Measurements from ENCODE around the gene HBA1.
"Not testable (repeated sequence)": the region's sequence is repeated elsewhere in the genome, so short reads cannot be mapped to it uniquely, and the experiment has no call there.

HBA1 gene

DNA sequence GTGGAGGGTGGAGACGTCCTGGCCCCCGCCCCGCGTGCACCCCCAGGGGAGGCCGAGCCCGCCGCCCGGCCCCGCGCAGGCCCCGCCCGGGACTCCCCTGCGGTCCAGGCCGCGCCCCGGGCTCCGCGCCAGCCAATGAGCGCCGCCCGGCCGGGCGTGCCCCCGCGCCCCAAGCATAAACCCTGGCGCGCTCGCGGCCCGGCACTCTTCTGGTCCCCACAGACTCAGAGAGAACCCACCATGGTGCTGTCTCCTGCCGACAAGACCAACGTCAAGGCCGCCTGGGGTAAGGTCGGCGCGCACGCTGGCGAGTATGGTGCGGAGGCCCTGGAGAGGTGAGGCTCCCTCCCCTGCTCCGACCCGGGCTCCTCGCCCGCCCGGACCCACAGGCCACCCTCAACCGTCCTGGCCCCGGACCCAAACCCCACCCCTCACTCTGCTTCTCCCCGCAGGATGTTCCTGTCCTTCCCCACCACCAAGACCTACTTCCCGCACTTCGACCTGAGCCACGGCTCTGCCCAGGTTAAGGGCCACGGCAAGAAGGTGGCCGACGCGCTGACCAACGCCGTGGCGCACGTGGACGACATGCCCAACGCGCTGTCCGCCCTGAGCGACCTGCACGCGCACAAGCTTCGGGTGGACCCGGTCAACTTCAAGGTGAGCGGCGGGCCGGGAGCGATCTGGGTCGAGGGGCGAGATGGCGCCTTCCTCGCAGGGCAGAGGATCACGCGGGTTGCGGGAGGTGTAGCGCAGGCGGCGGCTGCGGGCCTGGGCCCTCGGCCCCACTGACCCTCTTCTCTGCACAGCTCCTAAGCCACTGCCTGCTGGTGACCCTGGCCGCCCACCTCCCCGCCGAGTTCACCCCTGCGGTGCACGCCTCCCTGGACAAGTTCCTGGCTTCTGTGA, at the start of gene HBA1:
HBA1 (plus strand) TSS at position 204 of the 906 bp plus-strand sequence; CDS start at position 241, 37 bp downstream.
- FAIRE-seq: not testable (repeated sequence)

DNA sequence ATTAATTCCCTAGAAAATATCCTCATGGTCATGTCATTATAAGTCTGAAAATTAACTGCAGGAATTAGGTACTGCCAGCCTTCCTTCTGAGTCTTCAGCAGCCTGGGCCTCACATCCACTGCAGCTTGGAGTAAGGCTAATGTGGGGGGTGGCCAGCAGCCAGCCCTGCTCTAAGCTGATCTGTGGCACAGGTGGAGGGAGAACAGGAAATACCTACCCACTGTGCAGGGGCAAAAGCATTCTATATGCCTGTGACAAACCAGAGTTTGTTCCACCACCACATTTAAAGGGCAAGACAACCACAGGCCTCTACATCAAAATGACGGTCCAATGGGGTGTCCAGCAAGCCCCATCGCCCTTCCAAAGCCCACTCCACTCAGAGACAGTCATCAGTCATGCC, 47.4 kb upstream of the HBA1 start:
- no peak for FAIRE-seq

DNA sequence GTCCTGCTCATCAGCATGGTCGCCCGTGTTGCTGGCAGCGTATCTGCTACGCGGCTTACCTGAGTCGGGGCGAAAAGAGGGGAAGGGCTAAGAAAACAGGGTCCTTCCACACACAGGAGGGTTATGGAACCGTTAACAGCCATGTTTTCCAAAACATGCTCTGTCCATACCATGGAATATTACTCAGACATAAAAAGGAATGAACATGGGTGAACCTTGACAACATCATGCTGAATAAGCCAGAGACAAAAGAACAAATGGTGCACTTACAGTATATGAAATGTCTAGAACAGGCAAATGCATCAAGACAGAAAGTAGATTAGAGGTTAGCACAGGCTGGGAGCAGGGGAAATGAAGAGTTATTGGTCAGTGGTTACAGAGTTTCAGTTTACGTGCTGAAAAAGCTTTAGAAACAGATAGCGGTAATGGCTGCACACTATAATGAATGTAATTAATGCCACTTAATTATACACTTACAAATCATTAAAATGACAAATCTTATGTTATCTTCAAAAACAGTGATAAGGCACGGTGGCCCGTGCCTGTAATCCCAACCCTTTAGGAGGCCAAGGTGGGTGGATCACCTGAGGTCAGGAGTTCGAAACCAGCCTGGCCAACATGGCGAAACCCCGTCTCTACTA, 45.8 kb upstream of the HBA1 start:
- FAIRE-seq: no peak

DNA sequence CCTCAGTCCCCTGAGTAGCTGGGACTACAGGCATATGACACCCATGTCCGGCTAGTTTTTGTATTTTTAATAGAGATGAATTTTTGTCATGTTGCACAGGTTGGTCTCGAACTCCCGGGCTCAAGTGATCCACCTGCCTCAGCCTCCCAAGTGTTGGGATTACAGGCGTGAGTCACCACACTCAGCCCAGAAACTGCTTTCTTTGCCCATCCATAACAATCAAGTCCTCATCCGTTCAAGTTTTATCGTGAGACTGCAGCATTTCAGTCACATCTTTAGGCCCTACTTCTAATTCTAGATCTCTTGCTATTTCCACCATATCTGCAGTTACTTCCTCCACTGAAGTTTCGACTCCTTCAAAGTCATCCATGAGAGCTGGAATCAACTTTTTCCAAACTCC, 44.4 kb upstream of the HBA1 start:
- no peak for FAIRE-seq

DNA sequence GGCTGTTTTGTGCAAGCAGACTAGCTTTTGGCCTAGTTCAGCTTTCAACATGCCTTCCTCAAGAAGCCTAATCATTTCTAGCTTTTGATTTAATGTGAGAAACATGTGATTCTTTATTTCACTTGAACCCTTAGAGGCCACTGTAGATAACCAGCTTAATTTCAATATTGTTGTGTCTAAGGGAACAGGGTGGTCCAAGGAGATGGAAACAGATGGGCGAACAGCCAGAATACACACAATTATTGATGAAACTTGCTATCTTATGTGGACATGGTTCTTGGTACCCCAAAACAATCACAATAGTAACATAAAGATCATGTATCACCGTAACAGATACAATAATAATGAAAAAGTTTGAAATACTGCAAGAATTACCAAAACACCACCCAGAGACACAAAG, 42.8 kb upstream of the HBA1 start:
- no peak for FAIRE-seq

DNA sequence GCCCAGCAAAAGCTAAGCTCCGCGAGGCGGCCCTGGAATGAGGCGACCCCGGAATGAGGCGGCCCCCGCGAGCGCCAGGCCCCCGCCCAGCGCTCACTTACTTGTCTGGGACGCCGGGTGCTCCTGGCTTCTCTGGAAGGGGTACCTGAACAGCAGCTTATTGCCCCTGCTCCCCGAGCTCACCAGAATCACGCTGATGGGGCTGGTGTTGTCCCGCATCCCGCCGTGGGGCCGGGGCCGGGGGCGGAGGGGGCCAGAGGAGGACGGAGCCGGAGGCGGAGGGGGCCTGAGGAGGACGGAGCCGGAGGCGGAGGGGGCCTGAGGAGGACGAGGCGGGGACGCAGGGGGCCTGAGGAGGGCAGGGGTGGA, 38.4 kb upstream of the HBA1 start:
- FAIRE-seq: no peak

DNA sequence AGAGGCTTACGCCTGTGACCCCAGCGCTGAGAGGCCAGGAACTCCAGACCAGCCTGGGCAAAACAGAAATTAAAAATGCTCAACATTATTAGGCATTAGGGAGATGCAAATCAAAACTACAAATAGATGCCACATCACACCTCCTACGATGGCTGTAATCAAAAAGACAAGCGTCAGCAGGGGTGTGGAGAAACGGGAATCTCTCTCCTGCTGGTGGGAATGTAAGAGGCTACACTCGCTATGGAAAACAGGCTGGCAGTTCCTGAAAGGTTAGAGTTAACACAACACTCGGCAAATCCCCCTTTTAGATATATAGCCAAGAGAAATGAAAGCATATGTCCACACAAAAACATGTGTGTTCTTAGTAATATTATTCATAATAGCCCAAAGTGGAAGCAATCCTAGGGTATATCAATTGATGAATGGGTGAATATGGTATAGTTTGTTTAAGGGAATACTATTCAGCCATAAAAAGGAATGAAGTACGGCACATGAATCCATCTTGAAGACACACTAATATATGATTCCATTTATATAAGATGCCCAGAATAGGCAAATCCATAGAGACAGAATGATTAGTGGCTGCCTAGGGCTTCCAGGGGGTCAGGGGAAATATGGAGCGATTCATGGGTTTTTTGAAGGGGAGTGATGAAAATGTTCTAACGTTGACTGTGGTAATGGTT, 36.2 kb upstream of the HBA1 start:
- no peak for FAIRE-seq

DNA sequence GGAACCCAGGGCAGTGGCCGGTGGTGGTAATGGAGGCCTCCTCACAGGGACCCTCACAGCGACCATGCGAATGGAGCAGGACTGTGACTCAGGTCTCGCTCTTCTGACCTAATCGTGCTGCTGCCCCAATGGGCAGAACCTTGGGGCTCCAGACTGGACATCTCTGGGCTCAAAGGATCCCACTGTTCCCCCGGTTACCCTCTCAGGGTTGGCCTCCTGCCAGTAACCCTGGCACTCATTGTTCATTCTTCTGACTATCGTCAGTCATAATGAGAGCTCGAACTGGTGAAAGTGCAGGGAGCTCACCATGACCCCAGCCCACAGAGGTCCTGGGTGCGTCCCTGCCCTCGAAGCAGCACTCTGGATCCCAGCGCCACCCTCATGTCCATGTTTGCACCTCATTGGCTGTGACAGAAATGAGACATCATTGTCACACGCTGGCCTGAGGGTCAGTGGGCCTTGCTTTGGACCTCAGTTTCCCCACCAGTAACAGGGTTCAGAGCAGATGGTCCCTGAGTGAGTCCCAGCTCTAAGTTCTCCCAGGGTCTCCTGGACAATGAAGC, 34.0 kb upstream of the HBA1 start:
- no peak for FAIRE-seq

DNA sequence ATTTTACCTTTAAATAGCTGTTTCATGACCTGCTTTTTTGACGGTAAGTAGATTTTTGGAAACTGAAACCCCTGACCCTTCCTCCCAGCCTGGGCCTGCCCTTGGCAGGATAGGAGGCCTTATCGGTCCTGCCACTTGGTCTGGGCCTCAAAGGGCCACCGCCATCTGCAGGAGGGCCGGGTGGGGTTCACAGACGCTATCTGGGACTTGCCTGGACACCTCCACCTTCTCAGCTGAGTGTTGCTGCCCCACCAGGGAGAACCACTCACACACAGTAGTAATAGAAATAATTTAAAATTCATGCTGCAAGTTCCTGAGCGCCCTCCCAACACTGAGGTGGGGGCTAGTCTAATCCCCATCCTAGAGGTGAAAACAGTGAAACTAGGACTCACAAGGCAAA, 33.4 kb upstream of the HBA1 start:
- FAIRE-seq: no peak

DNA sequence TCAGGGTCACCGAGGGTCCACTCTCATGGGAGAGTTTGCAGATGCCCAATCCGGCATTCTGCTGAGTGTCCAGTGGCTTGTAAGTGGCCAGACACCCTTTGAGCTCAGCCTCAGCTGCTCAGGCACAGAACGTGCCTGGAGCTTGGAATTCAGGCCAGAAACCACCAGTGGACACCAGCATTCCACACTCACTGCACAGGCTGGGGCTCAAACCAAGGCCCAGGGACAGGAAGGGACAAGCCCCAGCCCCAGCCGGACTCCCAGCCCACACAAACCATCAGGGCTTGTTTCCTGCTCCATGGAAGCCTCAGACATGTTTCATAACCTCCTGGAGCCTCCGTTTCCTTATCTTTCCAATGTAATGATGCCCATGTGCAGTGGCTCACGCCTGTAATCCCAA, 33.0 kb upstream of the HBA1 start:
- FAIRE-seq: no peak

DNA sequence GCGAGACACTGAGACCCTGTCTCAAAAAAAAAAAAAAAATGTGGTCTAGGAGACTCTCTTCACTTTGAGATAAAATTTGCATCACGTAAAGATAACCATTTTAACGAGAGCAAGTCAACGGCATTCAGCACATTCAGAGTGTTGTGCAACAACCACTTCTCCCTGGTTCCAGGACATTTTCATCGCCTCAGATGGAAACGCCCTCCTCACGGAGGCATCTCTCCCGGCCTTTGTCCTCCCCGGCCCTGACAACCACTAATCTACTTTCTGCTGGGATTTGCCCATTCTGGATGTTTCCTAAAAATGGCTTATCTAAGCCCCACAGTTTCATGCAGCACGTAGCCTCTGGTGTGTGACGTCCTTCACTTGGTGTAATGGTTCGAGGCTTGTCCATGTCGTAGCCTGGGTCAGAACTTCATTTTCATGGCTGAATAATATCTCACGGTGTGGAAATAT, 31.7 kb upstream of the HBA1 start:
- no peak for FAIRE-seq

DNA sequence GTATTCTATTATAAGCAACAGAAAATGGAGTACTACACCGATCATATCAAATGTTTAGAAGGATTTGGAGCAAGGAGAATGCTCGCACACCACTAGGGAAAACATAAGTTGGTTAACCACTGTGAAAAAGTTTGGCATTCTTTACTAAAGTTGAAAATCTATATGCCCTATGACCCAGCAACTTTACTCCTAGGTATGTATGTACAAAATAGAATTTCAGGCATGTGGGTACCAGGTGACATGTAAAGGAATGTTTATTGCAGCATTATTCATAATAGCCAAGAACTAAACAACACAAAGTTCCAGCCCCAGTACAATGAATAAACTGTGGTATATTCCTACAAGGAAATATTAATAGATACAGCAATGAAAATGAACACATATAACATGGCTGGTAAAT, 29.8 kb upstream of the HBA1 start:
- no peak for FAIRE-seq

DNA sequence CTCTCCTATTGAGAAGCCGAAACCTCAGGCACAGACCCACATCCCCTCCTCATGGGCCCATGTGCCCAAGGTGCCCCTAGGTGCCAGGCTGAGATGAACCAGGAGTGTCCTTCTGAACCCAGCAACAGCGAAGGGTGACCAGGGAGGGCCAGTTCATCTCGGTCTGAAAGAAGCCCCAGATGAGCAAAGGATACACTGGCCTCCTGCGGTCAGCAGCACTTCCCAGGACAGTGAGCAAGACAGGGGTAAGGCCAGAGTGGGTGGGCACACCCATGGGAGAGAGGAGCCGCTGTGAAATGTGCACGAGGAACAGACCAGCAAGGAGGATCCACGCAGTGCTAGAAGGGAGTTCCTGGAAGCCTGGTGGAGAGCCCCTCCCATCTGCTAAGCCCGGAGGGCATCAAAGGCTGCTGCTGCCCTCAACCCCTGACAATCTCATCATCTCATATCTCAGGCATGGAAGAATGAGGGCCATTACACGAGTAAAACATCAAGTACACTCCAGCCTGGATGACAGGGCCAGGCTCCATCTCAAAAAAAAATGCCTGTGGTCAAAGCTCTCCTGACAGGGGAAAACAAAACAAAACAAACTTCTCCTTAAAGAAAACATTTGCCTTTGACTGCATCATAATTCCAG, 27.3 kb upstream of the HBA1 start:
- FAIRE-seq: no peak

DNA sequence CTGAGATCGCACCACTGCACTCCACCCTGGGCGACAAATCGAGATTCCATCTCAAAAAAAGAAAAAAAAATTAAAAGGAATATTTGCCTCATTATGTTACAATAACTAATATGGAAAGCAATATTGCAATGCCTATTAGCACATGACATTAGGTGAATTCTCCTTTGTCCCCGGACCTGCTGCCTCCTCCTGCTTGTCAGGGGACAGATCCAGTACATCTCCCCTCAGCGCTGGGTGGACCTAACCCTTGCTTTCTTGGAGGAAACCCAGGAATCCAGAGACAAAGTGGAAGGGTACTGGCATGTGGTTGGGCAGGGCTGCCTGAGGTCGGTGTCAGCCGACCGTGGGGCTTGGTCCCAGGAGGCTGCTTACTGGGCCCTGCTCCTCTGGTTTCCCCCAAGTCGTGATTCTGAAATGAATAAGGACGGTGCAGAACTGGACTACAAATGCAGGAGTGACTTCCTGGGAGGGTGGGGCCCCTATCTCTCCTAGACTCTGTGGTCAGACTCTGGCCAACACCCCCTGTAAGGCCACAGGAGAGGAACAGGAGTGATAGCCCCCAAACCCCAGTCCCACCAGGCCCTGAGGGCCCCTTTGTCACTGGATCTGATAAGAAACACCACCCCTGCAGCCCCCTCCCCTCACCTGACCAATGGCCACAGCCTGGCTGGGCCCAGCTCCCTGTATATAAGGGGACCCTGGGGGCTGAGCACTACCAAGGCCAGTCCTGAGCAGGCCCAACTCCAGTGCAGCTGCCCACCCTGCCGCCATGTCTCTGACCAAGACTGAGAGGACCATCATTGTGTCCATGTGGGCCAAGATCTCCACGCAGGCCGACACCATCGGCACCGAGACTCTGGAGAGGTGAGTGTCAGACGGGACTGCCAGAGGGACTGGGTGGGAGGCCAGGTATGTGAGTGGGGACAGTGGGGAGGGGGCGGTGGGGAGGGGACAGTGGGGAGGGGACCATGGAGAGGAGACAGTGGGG, 24.0 kb upstream of the HBA1 start, which contains the start of gene HBZ:
HBZ (plus strand) TSS at position 504 of the 988 bp plus-strand sequence; CDS start at position 770, 266 bp downstream.
- no peak for FAIRE-seq

DNA sequence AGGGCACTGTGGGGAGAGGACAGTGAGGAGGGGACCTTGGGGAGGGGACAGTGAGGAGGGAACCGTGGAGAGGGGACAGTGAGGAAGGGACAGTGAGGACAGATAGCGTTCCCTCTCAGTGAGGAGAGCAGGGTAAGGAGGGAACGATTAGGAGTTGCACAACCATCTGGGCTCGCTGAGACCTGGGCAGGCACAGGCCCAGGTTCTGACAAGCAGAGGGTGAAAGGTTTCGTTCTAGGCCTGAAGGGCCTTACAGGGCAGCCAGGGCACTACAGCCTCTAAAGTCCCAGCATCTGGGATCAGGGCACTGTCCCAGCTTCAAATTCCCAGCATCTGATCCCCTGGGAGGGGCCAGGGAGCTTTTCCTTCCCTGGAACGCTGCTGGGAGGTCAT, 23.4 kb upstream of the HBA1 start:
- not testable (repeated sequence) for FAIRE-seq

DNA sequence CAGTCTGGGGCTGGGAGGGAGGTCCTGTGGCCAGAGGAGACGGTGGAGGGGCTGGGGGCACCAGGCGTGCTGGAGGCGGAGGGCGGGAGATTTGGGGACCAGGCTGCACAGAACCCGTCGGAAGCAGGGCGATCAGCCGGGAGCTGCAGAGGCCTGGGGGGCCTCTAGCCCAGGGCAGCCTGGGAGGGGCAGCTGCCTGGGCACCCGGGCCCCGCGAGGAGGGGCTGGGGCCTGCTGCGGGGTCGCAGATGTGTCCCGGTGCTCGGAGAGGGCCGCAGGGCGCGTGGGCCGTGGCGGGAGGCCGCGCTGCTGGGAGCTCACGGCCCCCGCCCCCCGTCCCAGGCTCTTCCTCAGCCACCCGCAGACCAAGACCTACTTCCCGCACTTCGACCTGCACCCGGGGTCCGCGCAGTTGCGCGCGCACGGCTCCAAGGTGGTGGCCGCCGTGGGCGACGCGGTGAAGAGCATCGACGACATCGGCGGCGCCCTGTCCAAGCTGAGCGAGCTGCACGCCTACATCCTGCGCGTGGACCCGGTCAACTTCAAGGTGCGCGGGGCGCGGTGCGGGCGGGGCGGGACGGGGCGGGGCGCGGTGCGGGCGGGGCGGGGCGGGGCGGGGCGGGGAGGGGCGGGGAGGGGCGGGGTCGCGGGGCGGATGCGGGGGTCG, 22.8 kb upstream of the HBA1 start:
- not testable (repeated sequence) for FAIRE-seq

DNA sequence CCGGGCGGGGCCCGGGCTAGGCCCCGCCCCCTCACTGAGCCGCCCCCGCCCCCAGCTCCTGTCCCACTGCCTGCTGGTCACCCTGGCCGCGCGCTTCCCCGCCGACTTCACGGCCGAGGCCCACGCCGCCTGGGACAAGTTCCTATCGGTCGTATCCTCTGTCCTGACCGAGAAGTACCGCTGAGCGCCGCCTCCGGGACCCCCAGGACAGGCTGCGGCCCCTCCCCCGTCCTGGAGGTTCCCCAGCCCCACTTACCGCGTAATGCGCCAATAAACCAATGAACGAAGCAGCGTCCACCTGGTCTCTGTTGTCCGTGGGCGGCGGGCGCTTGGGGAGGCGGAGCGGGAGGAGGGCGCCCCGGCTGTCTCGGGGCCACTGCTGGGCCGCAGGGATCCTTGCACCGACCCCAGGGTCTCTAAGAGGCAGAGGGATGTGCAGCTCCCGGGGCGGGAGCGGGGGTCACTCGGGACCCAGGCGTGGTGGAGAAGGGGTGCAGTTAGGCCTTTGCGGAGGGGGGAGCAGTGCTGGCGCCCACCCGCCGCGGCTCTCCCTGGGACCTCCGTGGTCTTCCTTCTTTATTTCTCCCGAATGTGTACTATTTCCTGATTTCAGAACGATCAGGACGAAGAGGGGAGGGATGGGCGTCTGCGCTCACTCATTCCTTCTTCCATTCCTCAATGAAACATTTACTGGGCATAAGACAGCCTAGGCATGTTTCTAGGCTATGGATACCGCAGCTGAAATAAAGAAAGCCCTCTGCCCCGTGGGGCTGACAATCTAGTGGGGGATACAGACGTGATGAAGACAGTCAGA, 22.1 kb upstream of the HBA1 start:
- FAIRE-seq: no peak

DNA sequence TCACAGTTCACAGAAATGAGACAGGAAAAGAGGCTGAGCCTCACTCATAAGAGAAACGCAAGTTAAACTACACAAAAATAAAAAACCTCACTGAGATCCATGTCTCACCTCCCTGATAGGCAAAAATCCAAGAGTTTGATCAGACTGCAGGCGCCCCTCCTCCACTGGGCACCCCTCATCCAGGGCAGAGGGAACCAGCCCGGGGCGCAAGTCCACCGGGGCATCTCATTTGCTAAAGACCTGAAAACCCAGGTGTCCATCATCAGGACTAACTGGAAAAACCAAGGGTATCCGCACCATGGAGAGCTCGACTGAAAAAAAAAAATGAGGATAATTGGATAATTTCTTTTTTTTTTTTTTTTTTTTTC, 21.5 kb upstream of the HBA1 start:
- FAIRE-seq: no peak

DNA sequence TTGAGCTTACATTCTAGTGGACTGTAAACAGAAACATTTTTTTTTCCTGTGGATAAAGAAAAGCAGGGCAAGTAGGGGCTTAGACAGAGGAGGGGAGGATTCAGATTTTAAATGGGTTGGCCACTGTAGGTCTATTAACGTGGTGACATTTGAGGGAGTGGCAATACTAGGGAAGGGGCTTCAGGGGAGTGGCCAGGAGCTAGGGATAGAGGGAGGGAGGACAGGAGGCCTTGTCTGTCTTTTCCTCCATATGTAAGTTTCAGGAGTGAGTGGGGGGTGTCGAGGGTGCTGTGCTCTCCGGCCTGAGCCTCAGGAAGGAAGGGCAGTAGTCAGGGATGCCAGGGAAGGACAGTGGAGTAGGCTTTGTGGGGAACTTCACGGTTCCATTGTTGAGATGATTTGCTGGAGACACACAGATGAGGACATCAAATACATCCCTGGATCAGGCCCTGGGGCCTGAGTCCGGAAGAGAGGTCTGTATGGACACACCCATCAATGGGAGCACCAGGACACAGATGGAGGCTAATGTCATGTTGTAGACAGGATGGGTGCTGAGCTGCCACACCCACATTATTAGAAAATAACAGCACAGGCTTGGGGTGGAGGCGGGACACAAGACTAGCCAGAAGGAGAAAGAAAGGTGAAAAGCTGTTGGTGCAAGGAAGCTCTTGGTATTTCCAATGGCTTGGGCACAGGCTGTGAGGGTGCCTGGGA, 17.2 kb upstream of the HBA1 start:
- FAIRE-seq: no peak

Measured in islet of Langerhans (tissue), 1 donor.